RWPE1 (cell line): ENCODE data around the gene TBL1Y.
"Not testable (repeated sequence)": the region's sequence is repeated elsewhere in the genome, so short reads cannot be mapped to it uniquely, and the experiment has no call there.

Experiments
- CTCF ChIA-PET: fragments of 350-600 bp; sonication (Branson Sonifier 250); formaldehyde crosslinking; extraction: SDS; loops from one replicate; lab custom pipeline; 2021; lab: Yijun Ruan, JAX
- POLR2A ChIA-PET: fragments of 400-600 bp; formaldehyde crosslinking; extraction: SDS; loops from one replicate; lab custom pipeline; 2020; ENCODE audit warnings: antibody characterized with exemption; ENCODE audit not compliant: low non-redundant PET; lab: Yijun Ruan, JAX
- DNase-seq: peaks from one replicate; pipeline ENCODE4 v3.0.0; 2012; ENCODE audit warnings: low spot score
- H3K27ac ChIP-seq: fragments of 450-650 bp; 2 replicates; pipeline ENCODE4 v1.5.1; 2017
- CTCF ChIP-seq: fragments of 450-650 bp; conservative IDR thresholded peaks from 2 replicates; pipeline ENCODE4 v1.5.1; 2017; ENCODE audit warnings: low read depth, mild to moderate bottlenecking

The TBL1Y gene

GRCh38 chrY:7017244-7018080 lies 107.0 kb downstream of the TBL1Y start:
- TF ChIP-seq CTCF = no peak
- CTCF ChIA-PET = no interaction called here
- no peak overlapping the region for H3K27ac ChIP-seq
- POLR2A ChIA-PET = no interaction called here
- no peak for DNase-seq

GRCh38 chrY:7039037-7039436 lies 128.5 kb downstream of the TBL1Y start:
- TF ChIP-seq CTCF = no peak
- no peak for DNase-seq

GRCh38 chrY:7040662-7041061 lies 130.2 kb downstream of the TBL1Y start:
- DNase-seq = no peak
- ChIA-PET CTCF (no interaction called here), POLR2A (no interaction called here)
- no peak for TF ChIP-seq CTCF
- H3K27ac ChIP-seq = no peak overlapping the region

More at GRCh38 chrY:7039037-7039436, 128.5 kb downstream of the TBL1Y start:
- no peak overlapping the region for H3K27ac ChIP-seq
- ChIA-PET POLR2A (no interaction called here), CTCF (no interaction called here)

- ChIA-PET POLR2A (no interaction called here), CTCF (no interaction called here)
- no peak overlapping the region for H3K27ac ChIP-seq
- TF ChIP-seq CTCF = no peak
- no peak for DNase-seq
Observed at GRCh38 chrY:7041983-7042382, 131.5 kb downstream of the TBL1Y start.

GRCh38 chrY:7052461-7052860 lies 142.0 kb downstream of the TBL1Y start:
- POLR2A ChIA-PET, DNase-seq, CTCF ChIA-PET, H3K27ac ChIP-seq: not testable (repeated sequence)

- no peak overlapping the region for H3K27ac ChIP-seq
- ChIA-PET CTCF (no interaction called here), POLR2A (no interaction called here)
- DNase-seq = no peak
- TF ChIP-seq CTCF = no peak
Observed at GRCh38 chrY:7056886-7057285, 146.4 kb downstream of the TBL1Y start.

- no peak for TF ChIP-seq CTCF
- DNase-seq = no peak
- ChIA-PET CTCF (no interaction called here), POLR2A (no interaction called here)
- no peak overlapping the region for H3K27ac ChIP-seq
Observed at GRCh38 chrY:7078725-7079124, 168.2 kb downstream of the TBL1Y start.

- CTCF ChIA-PET, DNase-seq, POLR2A ChIA-PET, H3K27ac ChIP-seq: not testable (repeated sequence)
Observed at GRCh38 chrY:7080548-7080947, 170.1 kb downstream of the TBL1Y start.
